GM19240 (cell line): ENCODE results near the gene ATOSB.
A peak's percentile ranks its signal among the peaks of the same experiment; 100 is the strongest.

Experiments used
- DNase-seq: peaks from one replicate; pipeline ENCODE4 v3.0.0; 2011; ENCODE audit warnings: low spot score; ENCODE audit not compliant: insufficient read length

ATOSB gene

GRCh38 chr9:35089434-35089833 is 26.2 kb downstream of the ATOSB start:
- DNase-seq, result no peak

GRCh38 chr9:35085078-35085477 is 30.6 kb downstream of the ATOSB start:
- DNase-seq, result no peak

- peak; percentile 71 for DNase-seq
These were observed 36.0 kb downstream of the ATOSB start, which contains the start of gene FANCG for GRCh38 chr9:35079426-35080341. FANCG (minus strand) TSS chr9:35079942; CDS start chr9:35079524, 418 bp downstream.

- DNase-seq, result no peak
These were observed 36.6 kb downstream of the ATOSB start for GRCh38 chr9:35079041-35079425.

GRCh38 chr9:35078066-35078465 is 37.6 kb downstream of the ATOSB start:
- DNase-seq, result no peak

- no peak for DNase-seq
These were observed 38.8 kb downstream of the ATOSB start for GRCh38 chr9:35076848-35077247.

- DNase-seq, result no peak
These were observed 40.3 kb downstream of the ATOSB start for GRCh38 chr9:35075358-35075757.

- no peak for DNase-seq
These were observed 40.9 kb downstream of the ATOSB start for GRCh38 chr9:35074791-35075190.

GRCh38 chr9:35074141-35074540 is 41.5 kb downstream of the ATOSB start:
- DNase-seq, result no peak

- no peak for DNase-seq
These were observed 42.4 kb downstream of the ATOSB start for GRCh38 chr9:35073279-35073612.

GRCh38 chr9:35072461-35073278 is 43.0 kb downstream of the ATOSB start, which contains the start of gene VCP:
VCP (minus strand) TSS chr9:35072625; CDS start chr9:35072353, 272 bp downstream.
- DNase-seq, result peak; percentile 88

- DNase-seq, result peak; percentile 50
These were observed 43.7 kb downstream of the ATOSB start for GRCh38 chr9:35071814-35072460.

- DNase-seq, result no peak
These were observed 44.5 kb downstream of the ATOSB start for GRCh38 chr9:35070823-35071813.

GRCh38 chr9:35069020-35069419 is 46.6 kb downstream of the ATOSB start:
- DNase-seq, result no peak

- no peak for DNase-seq
These were observed 48.6 kb downstream of the ATOSB start for GRCh38 chr9:35067056-35067455.

- DNase-seq, result no peak
These were observed 55.0 kb downstream of the ATOSB start for GRCh38 chr9:35060548-35061207.

- DNase-seq, result no peak
These were observed 56.2 kb downstream of the ATOSB start for GRCh38 chr9:35059438-35059837.

- DNase-seq, result no peak
These were observed 58.4 kb downstream of the ATOSB start for GRCh38 chr9:35057271-35057620.

GRCh38 chr9:35056571-35057270 is 58.9 kb downstream of the ATOSB start:
- no peak for DNase-seq
